ENCODE measurements around the gene PDE6A. TPM values are rescaled to one million over a fixed set of nuclear protein-coding genes. Genes with fewer than 3 reads are reported as not detected.

The PDE6A gene
- total and polyA plus RNA-seq, 12 donors = 0.14 to 1.6 (median 0.86) TPM

- Histone ChIP-seq H3K27me3 (no peaks in the 10 kb centered on the region), H3K4me3 (no peak overlapping the region), H3K9me3 (replicated peaks in 1 of 3) (no peaks in the 10 kb centered on the region), H3K27ac (no peak overlapping the region), H3K4me1 (replicated peaks in 1 of 2) (peaks cover 16 to 20% of the 10 kb centered on the region in 2 donors), H3K36me3 (replicated peaks in 1 of 2) (peaks cover 0 to 4% of the 10 kb centered on the region in 2 donors)
- intact Hi-C loops (cut with DNase I) = loop anchor here (5.0 to 10.0 kb wide), 2 partner anchors 151 to 378 kb away; no protein-coding TSS in a partner anchor
- 72 to 86% (median 77%) methylated on average over 10 to 18 of the region's 18 CpGs for WGBS, 4 donors
- DNase-seq = no peak
- TF ChIP-seq POLR2A (IDR thresholded peaks at IDR 0.05) (no peak), CTCF (IDR thresholded peaks at IDR 0.05) (no peak)
These were observed 108.0 kb downstream of the PDE6A start for GRCh38 chr5:149836451-149837139.

- TF ChIP-seq POLR2A (IDR thresholded peaks at IDR 0.05) = no peak
- peak; percentile 53 to 79 (median 76) for TF ChIP-seq CTCF (IDR thresholded peaks at IDR 0.05)
- Histone ChIP-seq H3K9me3 (replicated peaks in 1 of 3) (no peaks in the 10 kb centered on the region), H3K36me3 (replicated peaks in 1 of 2) (peaks cover 0 to 10% of the 10 kb centered on the region in 2 donors), H3K4me1 (replicated peaks in 1 of 2) (peaks cover 4 to 8% of the 10 kb centered on the region in 2 donors), H3K4me3 (no peak overlapping the region), H3K27me3 (no peaks in the 10 kb centered on the region), H3K27ac (no peak overlapping the region)
- WGBS, 4 donors = 40 to 47% (median 44%) methylated on average over 5 of the region's 5 CpGs
- peak; percentile 72 to 91 (median 78) for DNase-seq
- intact Hi-C loops (cut with DNase I) = loop anchor here (5.0 to 10.0 kb wide), 4 partner anchors 197 to 383 kb away; no protein-coding TSS in a partner anchor
These were observed 110.2 kb downstream of the PDE6A start for GRCh38 chr5:149834246-149834855.

GRCh38 chr5:149833116-149833827, 111.3 kb downstream of the PDE6A start:
- Histone ChIP-seq H3K36me3 (replicated peaks in 1 of 2) (peaks cover 0 to 10% of the 10 kb centered on the region in 2 donors), H3K4me3 (no peak overlapping the region), H3K9me3 (replicated peaks in 1 of 3) (no peaks in the 10 kb centered on the region), H3K4me1 (replicated peaks in 1 of 2) (no peaks in the 10 kb centered on the region), H3K27me3 (no peaks in the 10 kb centered on the region), H3K27ac (no peak overlapping the region)
- no peak for TF ChIP-seq CTCF (IDR thresholded peaks at IDR 0.05)
- TF ChIP-seq POLR2A (IDR thresholded peaks at IDR 0.05) = no peak
- DNase-seq = no peak
- 86 to 90% (median 88%) methylated on average over 19 to 30 of the region's 30 CpGs for WGBS, 4 donors
- intact Hi-C loops (cut with DNase I) = loop anchor here (5.0 to 10.0 kb wide), 4 partner anchors 196 to 384 kb away; no protein-coding TSS in a partner anchor

- intact Hi-C loops (cut with DNase I) = loop anchor here (5.0 to 10.0 kb wide), 4 partner anchors 195 to 385 kb away; no protein-coding TSS in a partner anchor
- Histone ChIP-seq H3K4me3 (no peak overlapping the region), H3K27me3 (no peaks in the 10 kb centered on the region), H3K36me3 (replicated peaks in 1 of 2) (peaks cover 0 to 10% of the 10 kb centered on the region in 2 donors), H3K9me3 (replicated peaks in 1 of 3) (no peaks in the 10 kb centered on the region), H3K4me1 (replicated peaks in 1 of 2) (no peaks in the 10 kb centered on the region), H3K27ac (no peak overlapping the region)
- TF ChIP-seq POLR2A (IDR thresholded peaks at IDR 0.05) (no peak), CTCF (IDR thresholded peaks at IDR 0.05) (no peak)
- WGBS, 4 donors = 90 to 100% (median 95%) methylated on average over 2 to 12 of the region's 12 CpGs
- DNase-seq = no peak
These were observed 112.0 kb downstream of the PDE6A start for GRCh38 chr5:149832636-149833035.

Measured in adrenal gland (tissue), 12 donors.